H54 (cell line): Measurements from ENCODE around the gene ZNF831.

Experiments
- DNase-seq: peaks from one replicate; pipeline ENCODE4 v3.0.0; 2011; ENCODE audit warnings: low spot score, mixed read lengths; ENCODE audit not compliant: insufficient read length
- FAIRE-seq: peaks from 3 replicates; lab custom pipeline; 2011; peaks lifted over from hg19 to GRCh38; lab: Jason Lieb, UNC
- POLR2A ChIP-seq: IDR thresholded peaks from 2 replicates; pipeline ENCODE4 v1.6.1; 2011; ENCODE audit warnings: low read depth, mild to moderate bottlenecking, low read length

Gene ZNF831

GRCh38 chr20:59157064-59157463 lies 6.6 kb upstream of the ZNF831 start:
- no peak for DNase-seq
- FAIRE-seq, result no peak

GRCh38 chr20:59157531-59157930 lies 6.1 kb upstream of the ZNF831 start:
- TF ChIP-seq POLR2A, result no peak
- DNase-seq, result no peak
- FAIRE-seq, result no peak

More at GRCh38 chr20:59157064-59157463, 6.6 kb upstream of the ZNF831 start:
- TF ChIP-seq POLR2A, result no peak

- no peak for TF ChIP-seq POLR2A
- no peak for FAIRE-seq
- no peak for DNase-seq
Measured at GRCh38 chr20:59157961-59158541, 5.6 kb upstream of the ZNF831 start.

GRCh38 chr20:59158673-59159072 lies 4.9 kb upstream of the ZNF831 start:
- FAIRE-seq, result no peak

GRCh38 chr20:59159091-59159490 lies 4.5 kb upstream of the ZNF831 start:
- FAIRE-seq, result no peak
- no peak for DNase-seq
- no peak for TF ChIP-seq POLR2A

More at GRCh38 chr20:59158673-59159072, 4.9 kb upstream of the ZNF831 start:
- TF ChIP-seq POLR2A, result no peak
- no peak for DNase-seq

- DNase-seq, result no peak
- no peak for TF ChIP-seq POLR2A
- no peak for FAIRE-seq
Measured at GRCh38 chr20:59159493-59160376, 3.9 kb upstream of the ZNF831 start.

GRCh38 chr20:59160389-59161115 lies 3.1 kb upstream of the ZNF831 start:
- no peak for TF ChIP-seq POLR2A
- FAIRE-seq, result no peak
- no peak for DNase-seq

- FAIRE-seq, result no peak
- TF ChIP-seq POLR2A, result no peak
- DNase-seq, result no peak
Measured at GRCh38 chr20:59161721-59162120, 1.9 kb upstream of the ZNF831 start.

GRCh38 chr20:59164686-59165391 lies 1.2 kb downstream of the ZNF831 start:
- FAIRE-seq (no peak), DNase-seq (no peak)
- no peak for TF ChIP-seq POLR2A

GRCh38 chr20:59165396-59165795 lies 1.8 kb downstream of the ZNF831 start:
- no peak for TF ChIP-seq POLR2A
- DNase-seq, result no peak
- FAIRE-seq, result no peak

- DNase-seq, result no peak
- TF ChIP-seq POLR2A, result no peak
- no peak for FAIRE-seq
Measured at GRCh38 chr20:59165891-59166709, 2.5 kb downstream of the ZNF831 start.

- DNase-seq, result no peak
Measured at GRCh38 chr20:59170406-59171349, 7.1 kb downstream of the ZNF831 start.

More at GRCh38 chr20:59170406-59171349, 7.1 kb downstream of the ZNF831 start:
- no peak for FAIRE-seq
- TF ChIP-seq POLR2A, result no peak
